H9 (cell line): ENCODE measurements around the gene ARAP2. TPM values are rescaled to one million over a fixed set of nuclear protein-coding genes. Genes with fewer than 3 reads are reported as not detected.

ENCODE experiments used
- DNase-seq: peaks from one replicate; pipeline ENCODE4 v3.0.0-alpha.2; 2017
- H2AFZ ChIP-seq: one replicate; pipeline ENCODE4 v1.6.1; 2013; ENCODE audit warnings: mild to moderate bottlenecking, low read length, control low read depth, moderate library complexity
- H2AK5ac ChIP-seq: 2 replicates; pipeline ENCODE4 v1.6.1; 2013; ENCODE audit warnings: low read length, control low read depth, mixed read lengths; ENCODE audit not compliant: insufficient read length
- H2BK120ac ChIP-seq: one replicate; pipeline ENCODE4 v1.6.1; 2013; ENCODE audit warnings: low read depth, mild to moderate bottlenecking, low read length, control low read depth, inconsistent platforms; ENCODE audit not compliant: poor library complexity, severe bottlenecking
- H2BK12ac ChIP-seq: 2 replicates; pipeline ENCODE4 v1.6.1; 2013; ENCODE audit warnings: low read length, control low read depth, mixed read lengths, low read depth; ENCODE audit not compliant: insufficient read length
- H2BK15ac ChIP-seq: 2 replicates; pipeline ENCODE4 v1.6.1; 2013; ENCODE audit warnings: low read depth, low read length, control low read depth
- H2BK20ac ChIP-seq: one replicate; pipeline ENCODE4 v1.6.1; 2013; ENCODE audit warnings: low read depth, mild to moderate bottlenecking, low read length, control low read depth, inconsistent platforms; ENCODE audit not compliant: poor library complexity, severe bottlenecking
- H2BK5ac ChIP-seq: 2 replicates; pipeline ENCODE4 v1.6.1; 2013; ENCODE audit warnings: low read length, control low read depth, mixed read lengths; ENCODE audit not compliant: insufficient read length
- H3K14ac ChIP-seq: 2 replicates; pipeline ENCODE4 v1.6.1; 2013; ENCODE audit warnings: low read length, control low read depth; ENCODE audit not compliant: insufficient read depth
- H3K18ac ChIP-seq: 2 replicates; pipeline ENCODE4 v1.6.1; 2013; ENCODE audit warnings: low read depth, mild to moderate bottlenecking, mixed read lengths, low read length, control low read depth; ENCODE audit not compliant: insufficient read length
- H3K23ac ChIP-seq: 2 replicates; pipeline ENCODE4 v1.6.1; 2013; ENCODE audit warnings: low read length, control low read depth, mixed read lengths, low read depth; ENCODE audit not compliant: insufficient read length
- H3K23me2 ChIP-seq: 2 replicates; pipeline ENCODE4 v1.6.1; 2013; ENCODE audit warnings: low read depth, mild to moderate bottlenecking, mixed read lengths, low read length, control low read depth; ENCODE audit not compliant: insufficient read length, poor library complexity, severe bottlenecking
- H3K27ac ChIP-seq: 2 replicates; pipeline ENCODE4 v1.5.1; 2013; ENCODE audit warnings: low read length, control low read depth, mixed read lengths, low read depth; ENCODE audit not compliant: insufficient read length
- H3K27me3 ChIP-seq: 2 replicates; pipeline ENCODE4 v1.6.1; 2013; ENCODE audit warnings: low read length, control low read depth, inconsistent platforms; ENCODE audit not compliant: insufficient read depth
- H3K4ac ChIP-seq: 2 replicates; pipeline ENCODE4 v1.6.1; 2013; ENCODE audit warnings: low read depth, mild to moderate bottlenecking, control low read depth, inconsistent platforms, low read length, moderate library complexity
- H3K4me1 ChIP-seq: 2 replicates; pipeline ENCODE4 v1.6.1; 2013; ENCODE audit warnings: low read length, control low read depth, inconsistent platforms; ENCODE audit not compliant: insufficient read depth
- H3K4me2 ChIP-seq: 2 replicates; pipeline ENCODE4 v1.6.1; 2013; ENCODE audit warnings: low read length, control low read depth, mixed read lengths; ENCODE audit not compliant: insufficient read length, insufficient read depth
- H3K56ac ChIP-seq: 2 replicates; pipeline ENCODE4 v1.6.1; 2013; ENCODE audit warnings: low read depth, mild to moderate bottlenecking, mixed read lengths, low read length, control low read depth; ENCODE audit not compliant: insufficient read length
- H3K79me1 ChIP-seq: 2 replicates; pipeline ENCODE4 v1.6.1; 2013; ENCODE audit warnings: low read depth, mild to moderate bottlenecking, moderate library complexity, low read length, control low read depth, inconsistent platforms; ENCODE audit not compliant: insufficient read depth, poor library complexity, severe bottlenecking
- H3K79me2 ChIP-seq: 2 replicates; pipeline ENCODE4 v1.6.1; 2013; ENCODE audit warnings: low read length, control low read depth, inconsistent platforms; ENCODE audit not compliant: insufficient read depth
- H3K9ac ChIP-seq: 2 replicates; pipeline ENCODE4 v1.6.1; 2013; ENCODE audit warnings: low read length, control low read depth, mixed read lengths; ENCODE audit not compliant: insufficient read length; ENCODE audit errors: extremely low read depth
- H3K9me3 ChIP-seq: one replicate; pipeline ENCODE4 v1.6.1; 2013; ENCODE audit warnings: low read depth, low read length, inconsistent platforms; ENCODE audit not compliant: control insufficient read depth
- H3T11ph ChIP-seq: one replicate; pipeline ENCODE4 v1.6.1; 2013; ENCODE audit warnings: mild to moderate bottlenecking, low read length, control low read depth, inconsistent platforms
- H4K20me1 ChIP-seq: one replicate; pipeline ENCODE4 v1.6.1; 2013; ENCODE audit not compliant: control insufficient read depth, insufficient read length, insufficient read depth
- H4K5ac ChIP-seq: 2 replicates; pipeline ENCODE4 v1.6.1; 2013; ENCODE audit warnings: low read depth, mild to moderate bottlenecking, mixed read lengths, low read length, control low read depth; ENCODE audit not compliant: insufficient read length
- H4K8ac ChIP-seq: replicated peaks from 2 replicates; pipeline ENCODE4 v1.6.1; 2013; ENCODE audit warnings: low read length, control low read depth, mixed read lengths, low read depth; ENCODE audit not compliant: insufficient read length
- H4K91ac ChIP-seq: 2 replicates; pipeline ENCODE4 v1.6.1; 2013; ENCODE audit warnings: low read depth, mild to moderate bottlenecking, moderate library complexity, mixed read lengths, low read length, control low read depth; ENCODE audit not compliant: insufficient read length
- H3K27ac Mint-ChIP-seq, 3 experiments: 2 replicates in 2 of 3; 3 replicates in 1 of 3; pipeline ENCODE4 v1.8.0; 2020 to 2021; ENCODE audit warnings: mixed read lengths in 3 of 3, mild to moderate bottlenecking in 1 of 3, moderate library complexity in 1 of 3
- H3K27me3 Mint-ChIP-seq: 2 replicates; pipeline ENCODE4 v1.8.0; 2021; ENCODE audit warnings: low read depth, mild to moderate bottlenecking, moderate library complexity, mixed read lengths
- H3K36me3 Mint-ChIP-seq, 3 experiments: 2 replicates in 2 of 3; 3 replicates in 1 of 3; pipeline ENCODE4 v1.8.0; 2020 to 2021; ENCODE audit warnings: low read depth in 3 of 3, mixed read lengths in 3 of 3; ENCODE audit not compliant: insufficient read depth in 1 of 3
- H3K4me1 Mint-ChIP-seq, 2 experiments: 2 replicates each; pipeline ENCODE4 v1.8.0; 2020; ENCODE audit warnings: mixed read lengths in 2 of 2
- H3K4me3 Mint-ChIP-seq, 2 experiments: 2 replicates in 1 of 2; 3 replicates in 1 of 2; pipeline ENCODE4 v1.8.0; 2020 to 2021; ENCODE audit warnings: mild to moderate bottlenecking in 2 of 2, mixed read lengths in 2 of 2, moderate library complexity in 1 of 2
- H3K9me3 Mint-ChIP-seq, 2 experiments: 2 replicates in 1 of 2; 3 replicates in 1 of 2; pipeline ENCODE4 v1.8.0; 2020; ENCODE audit warnings: mild to moderate bottlenecking in 2 of 2, mixed read lengths in 2 of 2, moderate library complexity in 1 of 2
- CTCF ChIP-seq: fragments of 200-600 bp; sonication (generic); conservative IDR thresholded peaks from 3 replicates; pipeline ENCODE4 v1.8.0; 2021; ENCODE audit warnings: antibody characterized with exemption, mild to moderate bottlenecking
- WGBS: extraction: QIAGEN DNeasy Blood & Tissue Kit; methylation state at CpG from one replicate; pipeline ENCODE4 v1.1.7; 2013; ENCODE audit warnings: missing lambda C conversion rate, low lambda C conversion rate, mixed read lengths; ENCODE audit not compliant: insufficient read length; ENCODE audit errors: extremely low coverage; 5-methylcytosine and 5-hydroxymethylcytosine counted together
- total RNA-seq: library from RNA; stranded (reverse); gene quantifications from 2 replicates; pipeline ENCODE4 v1.2.1, GENCODE V29; 2021

ARAP2 gene
- total RNA-seq, 1 experiment from 2014 or later = 6.3 TPM

DNA sequence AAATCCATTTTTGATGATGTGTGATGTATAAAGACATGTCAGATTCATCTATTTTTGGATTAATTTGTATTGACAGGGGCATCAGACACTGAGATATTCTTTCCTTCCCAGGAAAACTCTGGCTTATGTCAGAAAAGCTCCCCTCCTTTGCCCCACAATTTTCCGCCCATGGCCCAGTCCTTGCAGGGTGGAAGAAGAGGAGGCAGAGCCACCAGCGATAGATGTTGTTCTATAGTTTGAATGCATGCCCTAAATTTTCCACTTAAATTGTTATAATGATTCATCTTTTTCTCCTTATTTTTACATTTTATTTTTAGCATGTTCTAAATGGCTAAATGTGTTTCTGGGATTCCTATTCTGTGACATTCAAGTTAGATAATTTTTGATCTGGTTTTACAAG lies 149.3 kb downstream of the ARAP2 start:
- Histone ChIP-seq H3K79me1 (no peaks in the 10 kb centered on the region), H2BK5ac (no peak overlapping the region), H4K8ac (no peak overlapping the region), H3K27me3 (no peaks in the 10 kb centered on the region), H2BK20ac (no peak overlapping the region), H3K9me3 (no peaks in the 10 kb centered on the region), H3K56ac (no peak overlapping the region), H3K4me2 (no peak overlapping the region), H3K14ac (no peak overlapping the region), H2AFZ (no peak overlapping the region), H2BK12ac (no peak overlapping the region), H3K18ac (no peak overlapping the region), H4K20me1 (no peaks in the 10 kb centered on the region), H3K79me2 (no peaks in the 10 kb centered on the region), H3K4ac (no peak overlapping the region), H3K27ac (no peak overlapping the region), H4K5ac (no peak overlapping the region), H3K23ac (no peak overlapping the region), H3K4me1 (no peaks in the 10 kb centered on the region), H4K91ac (no peak overlapping the region), H3T11ph (no peak overlapping the region), H2BK15ac (no peak overlapping the region), H2BK120ac (no peak overlapping the region), H3K23me2 (no peaks in the 10 kb centered on the region), H3K9ac (no peak overlapping the region), H2AK5ac (no peak overlapping the region)
- H3K9me3 Mint-ChIP-seq = no peaks in the 10 kb centered on the region; a peak in 1 of 5 replicates
- DNase-seq = no peak
- H3K27me3 Mint-ChIP-seq = no peaks in the 10 kb centered on the region
- H3K4me3 Mint-ChIP-seq = no peak overlapping the region
- H3K27ac Mint-ChIP-seq = no peak overlapping the region
- H3K36me3 Mint-ChIP-seq = no peaks in the 10 kb centered on the region
- TF ChIP-seq CTCF = no peak
- no peaks in the 10 kb centered on the region for H3K4me1 Mint-ChIP-seq
- no CpG with 5 or more reads among the region's 2 CpGs for WGBS
